Muscle of leg (tissue), 11 donors: ENCODE data around the gene CBX8. TPM values are rescaled to one million over a fixed set of nuclear protein-coding genes. Genes with fewer than 3 reads are reported as not detected.
A peak's percentile ranks its signal among the peaks of the same experiment; 100 is the strongest.

Experiments
- DNase-seq: peaks from one replicate; pipeline ENCODE4 v3.0.0; 2013
- H3K27ac ChIP-seq: one replicate; pipeline ENCODE4 v1.5.1; 2013; ENCODE audit warnings: mild to moderate bottlenecking, low read length, control low read depth
- H3K27me3 ChIP-seq: one replicate; pipeline ENCODE4 v1.6.1; 2013; ENCODE audit warnings: low read length; ENCODE audit not compliant: control insufficient read depth, insufficient read depth
- H3K36me3 ChIP-seq: one replicate; pipeline ENCODE4 v1.6.1; 2013; ENCODE audit warnings: low read length; ENCODE audit not compliant: control insufficient read depth, insufficient read depth
- H3K4me1 ChIP-seq: one replicate; pipeline ENCODE4 v1.6.1; 2013; ENCODE audit warnings: low read length; ENCODE audit not compliant: control insufficient read depth, insufficient read depth
- H3K4me3 ChIP-seq: one replicate; pipeline ENCODE4 v1.5.1; 2013; ENCODE audit warnings: low read length, control low read depth
- H3K9me3 ChIP-seq: replicated peaks from 2 replicates; pipeline ENCODE4 v1.6.1; 2013; ENCODE audit warnings: low read depth, low read length; ENCODE audit not compliant: control insufficient read depth
- WGBS: methylation state at CpG from one replicate; pipeline ENCODE4 v1.1.5; 2013; ENCODE audit warnings: missing lambda C conversion rate; ENCODE audit not compliant: insufficient coverage; 5-methylcytosine and 5-hydroxymethylcytosine counted together
- polyA plus RNA-seq, 8 donors: library from polyadenylated mRNA; unstranded; fragments of 120-200 nt; gene quantifications; one replicate each; pipeline versions ENCODE4 v1.2.1 to v1.2.3, GENCODE V29; 2013; ENCODE audit warnings: inconsistent platforms in 1 of 8, low replicate concordance in 1 of 8; ENCODE audit not compliant: insufficient read length in 8 of 8, insufficient read depth in 1 of 8
- total RNA-seq: library from RNA; stranded (reverse); fragments of 120-200 nt; gene quantifications from one replicate; pipeline ENCODE4 v1.2.4, GENCODE V29; 2013

The CBX8 gene
- total and polyA plus RNA-seq, 9 donors: 4.8 to 6.8 (median 5.9) TPM

DNA sequence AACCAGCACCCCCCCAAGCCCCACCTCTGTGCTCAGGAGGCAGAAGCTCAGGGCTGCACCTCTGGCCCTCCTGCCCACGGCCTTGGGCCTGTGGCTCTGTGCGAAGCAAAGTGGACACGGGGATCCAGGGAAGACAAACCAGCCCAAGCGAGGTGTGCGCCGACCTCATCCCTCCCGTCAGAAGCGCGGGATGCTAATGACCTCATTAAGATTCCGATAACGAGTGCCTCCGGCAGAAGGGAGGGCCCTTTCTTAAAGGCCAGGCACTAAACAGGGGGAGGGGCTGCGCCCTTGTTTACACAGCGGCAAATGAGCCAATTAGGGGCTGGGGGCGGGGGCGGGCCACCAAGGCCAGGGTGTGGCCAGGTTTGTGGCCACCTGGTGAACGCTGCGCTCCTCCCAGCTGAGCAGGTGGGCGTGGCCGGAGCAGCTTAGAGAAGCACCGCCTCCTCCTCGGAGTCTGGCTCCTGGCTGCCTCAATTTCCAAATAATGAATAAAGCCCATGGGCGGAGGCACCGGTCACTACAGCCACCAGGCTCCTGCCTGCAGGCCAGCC, 39.2 kb upstream of the CBX8 start:
- H3K27ac ChIP-seq: no peak overlapping the region
- peaks cover 22% of the 10 kb centered on the region for H3K27me3 ChIP-seq
- WGBS: 69% methylated on average over 24 of the region's 24 CpGs
- no peaks in the 10 kb centered on the region for H3K9me3 ChIP-seq
- peaks cover 64% of the 10 kb centered on the region for H3K4me1 ChIP-seq
- H3K4me3 ChIP-seq: no peak overlapping the region
- peaks cover 17% of the 10 kb centered on the region for H3K36me3 ChIP-seq
- DNase-seq: no peak

DNA sequence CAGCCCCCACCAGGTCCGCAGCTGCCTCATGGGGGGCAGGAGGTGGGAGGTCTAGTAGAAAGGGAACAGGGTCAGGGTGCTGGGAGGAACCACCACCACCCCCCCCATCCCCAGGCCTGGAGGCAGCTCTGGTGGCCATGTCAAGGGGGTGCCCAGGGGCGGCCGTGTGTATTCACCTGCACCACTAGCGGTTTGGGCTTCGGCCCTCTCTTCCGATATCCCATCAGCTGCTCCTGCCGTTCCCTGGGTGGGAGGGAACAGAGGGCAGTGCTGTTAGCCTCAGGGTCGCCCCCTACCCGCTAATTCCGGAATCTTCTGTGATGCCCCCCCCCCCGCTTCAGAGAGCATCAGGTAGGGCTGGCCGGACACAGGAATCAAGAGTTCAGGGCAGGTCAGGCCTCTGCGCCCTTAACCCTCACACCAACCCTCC, 38.6 kb upstream of the CBX8 start:
- H3K4me1 ChIP-seq: peaks cover 64% of the 10 kb centered on the region
- DNase-seq: no peak

DNA sequence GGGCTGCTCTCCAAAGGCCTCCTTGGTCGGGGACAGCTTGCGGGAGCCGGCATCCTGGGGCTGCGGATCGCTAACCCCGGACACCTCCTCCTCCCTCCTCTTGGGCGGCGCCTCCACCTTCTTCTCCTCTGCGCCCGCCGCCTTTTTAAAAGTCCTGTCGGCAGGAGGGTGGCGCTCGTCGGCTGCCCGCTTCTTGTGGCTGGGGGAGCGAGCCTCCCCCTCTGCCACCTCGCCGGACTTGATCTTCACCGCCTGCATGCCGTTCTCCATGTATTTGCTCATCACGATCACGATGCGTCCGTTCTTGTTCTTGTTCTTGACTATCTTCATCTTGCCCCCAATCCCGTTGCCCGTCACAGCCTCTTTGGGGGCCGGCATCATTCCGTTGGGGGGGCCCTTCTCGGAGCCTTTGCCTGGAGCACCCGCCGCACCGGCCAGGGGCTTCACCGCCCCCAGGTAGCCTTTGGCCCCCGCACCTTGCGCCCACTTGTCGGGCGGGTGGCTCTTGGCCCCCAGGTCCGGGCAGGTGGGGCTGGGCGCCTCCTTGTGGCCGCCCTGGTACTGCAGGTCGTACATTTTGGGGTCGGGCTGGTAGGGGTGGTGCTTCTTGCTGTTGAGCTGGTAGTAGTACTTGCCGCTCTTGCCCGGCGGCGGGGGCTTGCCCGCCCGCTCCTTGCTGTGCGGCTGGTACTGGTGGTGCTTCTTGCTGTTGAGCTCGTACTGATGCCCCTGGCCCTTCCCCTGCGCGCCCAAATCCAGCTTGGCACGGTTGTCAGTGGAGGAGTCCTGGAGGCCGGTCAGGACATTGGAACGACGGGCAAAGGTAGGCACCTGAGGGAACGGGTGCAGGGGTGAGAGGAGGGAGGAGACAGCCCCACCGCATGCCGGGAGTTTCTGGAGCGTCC, 37.9 kb upstream of the CBX8 start:
- no peak overlapping the region for H3K4me3 ChIP-seq
- H3K27me3 ChIP-seq: peaks cover 10% of the 10 kb centered on the region
- no peak overlapping the region for H3K27ac ChIP-seq
- H3K9me3 ChIP-seq: no peaks in the 10 kb centered on the region
- 76% methylated on average over 51 of the region's 61 CpGs for WGBS
- peaks cover 60% of the 10 kb centered on the region for H3K4me1 ChIP-seq
- peaks cover 17% of the 10 kb centered on the region for H3K36me3 ChIP-seq
- no peak for DNase-seq

More for the DNA sequence above, 38.6 kb upstream of the CBX8 start:
- H3K4me3 ChIP-seq: no peak overlapping the region
- peaks cover 17% of the 10 kb centered on the region for H3K36me3 ChIP-seq
- WGBS: 80% methylated on average over 1 of the region's 13 CpGs
- no peaks in the 10 kb centered on the region for H3K9me3 ChIP-seq
- H3K27ac ChIP-seq: no peak overlapping the region
- peaks cover 17% of the 10 kb centered on the region for H3K27me3 ChIP-seq

DNA sequence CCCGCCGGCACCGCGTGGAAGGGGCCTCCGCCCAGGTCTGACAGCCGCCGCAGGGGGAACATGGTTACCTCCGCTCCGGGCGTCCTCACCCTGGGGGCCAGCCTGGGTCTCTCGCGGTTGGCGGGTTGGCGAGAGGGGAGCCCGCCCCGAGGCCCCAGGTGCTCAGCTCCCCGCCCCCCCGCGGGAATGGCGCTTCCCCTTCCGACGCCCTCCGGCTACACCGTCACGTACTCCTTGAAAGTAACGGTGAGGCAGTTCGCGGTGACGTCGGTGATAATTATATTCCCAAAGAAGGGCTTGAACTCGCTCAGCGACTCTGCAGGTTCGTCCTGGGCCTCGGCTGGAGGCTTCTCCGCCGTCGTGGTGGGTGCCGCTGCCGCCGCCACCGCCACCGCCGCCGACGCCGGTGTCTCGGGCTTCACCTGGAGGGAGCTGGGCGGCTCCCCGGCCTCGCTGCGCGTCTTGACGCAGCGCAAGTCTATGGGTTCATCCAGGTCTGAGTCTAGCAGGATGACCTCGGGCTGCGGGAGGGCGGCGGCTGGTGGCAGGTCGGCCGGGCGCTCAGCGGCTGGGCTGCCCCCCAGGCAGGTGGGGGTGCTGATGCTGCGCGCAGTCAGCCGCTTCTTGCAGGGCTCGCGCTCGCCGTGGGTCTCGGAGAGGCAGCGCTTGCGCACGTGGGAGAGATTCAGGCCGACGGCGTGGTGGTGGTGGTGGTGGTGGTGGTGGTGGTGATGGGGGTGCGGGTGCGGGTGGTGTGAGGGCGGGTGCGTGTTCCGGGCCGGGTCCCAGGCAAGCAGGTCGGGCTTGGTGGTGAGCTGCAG, 37.1 kb upstream of the CBX8 start:
- Histone ChIP-seq H3K27me3 (peaks cover 7% of the 10 kb centered on the region), H3K9me3 (no peaks in the 10 kb centered on the region), H3K4me1 (peaks cover 60% of the 10 kb centered on the region), H3K36me3 (peaks cover 17% of the 10 kb centered on the region), H3K4me3 (no peak overlapping the region), H3K27ac (no peak overlapping the region)
- WGBS: 79% methylated on average over 73 of the region's 83 CpGs
- DNase-seq: no peak

- WGBS: no CpG with 5 or more reads among the region's 7 CpGs
- Histone ChIP-seq H3K36me3 (peaks cover 17% of the 10 kb centered on the region), H3K4me1 (peaks cover 62% of the 10 kb centered on the region), H3K27me3 (peaks cover 7% of the 10 kb centered on the region), H3K4me3 (no peak overlapping the region), H3K27ac (no peak overlapping the region), H3K9me3 (no peaks in the 10 kb centered on the region)
- no peak for DNase-seq
These were observed 36.2 kb upstream of the CBX8 start for GRCh38 chr17:79833110-79833450.

- WGBS: 31% methylated on average over 30 of the region's 72 CpGs
- Histone ChIP-seq H3K27ac (no peak overlapping the region), H3K4me3 (peak overlapping the region; percentile 5), H3K27me3 (peaks cover 7% of the 10 kb centered on the region), H3K36me3 (peaks cover 17% of the 10 kb centered on the region), H3K9me3 (no peaks in the 10 kb centered on the region), H3K4me1 (peaks cover 56% of the 10 kb centered on the region)
- peak; percentile 21 for DNase-seq
These were observed 35.6 kb upstream of the CBX8 start for GRCh38 chr17:79832218-79833109.

GRCh38 chr17:79831265-79832217, 34.7 kb upstream of the CBX8 start:
- Histone ChIP-seq H3K4me1 (peaks cover 53% of the 10 kb centered on the region), H3K27me3 (peaks cover 9% of the 10 kb centered on the region), H3K27ac (no peak overlapping the region), H3K9me3 (no peaks in the 10 kb centered on the region), H3K4me3 (no peak overlapping the region), H3K36me3 (peaks cover 17% of the 10 kb centered on the region)
- 22% methylated on average over 16 of the region's 33 CpGs for WGBS
- peak; percentile 68 for DNase-seq

DNA sequence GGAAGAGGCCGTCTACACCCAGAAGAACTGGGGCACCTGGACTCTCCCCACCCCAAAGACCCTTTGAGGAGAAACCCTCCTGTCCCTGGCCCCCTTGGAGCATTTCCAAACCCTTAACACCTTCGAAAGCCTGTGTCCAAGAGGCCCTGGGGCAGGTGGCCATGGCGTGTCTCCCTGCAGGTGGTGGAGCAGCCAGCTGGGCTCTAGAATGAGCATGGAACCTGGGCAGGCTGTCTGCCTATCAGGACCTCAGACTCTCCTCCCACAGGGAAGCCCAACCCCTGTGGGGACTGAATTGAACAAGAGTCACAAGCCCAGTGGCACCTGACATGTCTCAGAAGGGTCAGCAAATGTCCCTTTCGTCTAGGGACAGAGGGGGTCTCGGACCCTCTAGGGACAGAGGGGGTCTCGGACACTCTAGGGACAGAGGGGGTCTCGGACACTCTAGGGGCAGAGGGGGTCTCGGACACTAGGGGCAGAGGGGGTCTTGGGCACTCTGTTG, 33.9 kb upstream of the CBX8 start:
- H3K4me1 ChIP-seq: peaks cover 52% of the 10 kb centered on the region
- peaks cover 13% of the 10 kb centered on the region for H3K36me3 ChIP-seq
- WGBS: 89% methylated on average over 5 of the region's 8 CpGs
- no peaks in the 10 kb centered on the region for H3K9me3 ChIP-seq
- no peak for DNase-seq
- H3K4me3 ChIP-seq: no peak overlapping the region
- peaks cover 14% of the 10 kb centered on the region for H3K27me3 ChIP-seq
- no peak overlapping the region for H3K27ac ChIP-seq
